Lung (tissue), 12 donors: ENCODE data around the gene TNFAIP6. TPM values are rescaled to one million over a fixed set of nuclear protein-coding genes. Genes with fewer than 3 reads are reported as not detected.

Experiments
- ATAC-seq: fragments of 200-7000 bp; cut with Tn5 transposase; one replicate; pipeline ENCODE4 v1.9.1; 2020; ENCODE audit warnings: moderate number of reproducible peaks; ENCODE audit not compliant: insufficient read depth, low FRiP score
- DNase-seq, 3 donors: peaks; one replicate each; pipeline ENCODE4 v3.0.0-alpha.2; 2013 to 2017
- H3K27ac ChIP-seq, 2 donors: one replicate each; pipeline ENCODE4 v1.5.1; 2013; ENCODE audit warnings: mild to moderate bottlenecking in 2 of 2, moderate library complexity in 2 of 2, control low read depth in 1 of 2, inconsistent platforms in 1 of 2, low read depth in 1 of 2, low read length in 1 of 2
- H3K27me3 ChIP-seq, 3 donors: one replicate each; pipeline ENCODE4 v1.5.1; 2013; ENCODE audit warnings: low read length in 2 of 3; ENCODE audit not compliant: control insufficient read depth in 3 of 3, insufficient read depth in 3 of 3
- H3K36me3 ChIP-seq, 4 donors: one replicate each; pipeline ENCODE4 v1.5.1; 2013; ENCODE audit warnings: low read length in 4 of 4, mild to moderate bottlenecking in 1 of 4, moderate library complexity in 1 of 4; ENCODE audit not compliant: control insufficient read depth in 4 of 4, insufficient read depth in 4 of 4
- H3K4me1 ChIP-seq, 5 donors: one replicate each; pipeline ENCODE4 v1.5.1; 2013; ENCODE audit warnings: low read length in 5 of 5, mild to moderate bottlenecking in 2 of 5, moderate library complexity in 1 of 5; ENCODE audit not compliant: control insufficient read depth in 5 of 5, insufficient read depth in 5 of 5
- H3K4me3 ChIP-seq: one replicate; pipeline ENCODE4 v1.5.1; 2013; ENCODE audit warnings: mild to moderate bottlenecking, control low read depth, moderate library complexity
- H3K9ac ChIP-seq, 2 donors: one replicate each; pipeline ENCODE4 v1.5.1; 2013; ENCODE audit warnings: low read length in 2 of 2, control low read depth in 1 of 2; ENCODE audit not compliant: insufficient read depth in 1 of 2
- H3K9me3 ChIP-seq, 4 donors: one replicate each; pipeline ENCODE4 v1.5.1; 2013; ENCODE audit warnings: low read length in 3 of 4, mild to moderate bottlenecking in 1 of 4, moderate library complexity in 1 of 4; ENCODE audit not compliant: control insufficient read depth in 4 of 4, insufficient read depth in 3 of 4
- CTCF ChIP-seq: IDR thresholded peaks from 2 replicates; pipeline ENCODE4 v1.5.1; 2012; ENCODE audit warnings: mild to moderate bottlenecking; ENCODE audit errors: control extremely low read depth, extremely low read depth
- WGBS, 2 donors: extraction: QIAGEN DNeasy Blood & Tissue Kit; methylation state at CpG; one replicate each; pipeline ENCODE4 v1.1.7; 2013; 5-methylcytosine and 5-hydroxymethylcytosine counted together
- polyA plus RNA-seq, 2 donors: library from polyadenylated mRNA; stranded (reverse); fragments of 200-250 nt; gene quantifications; one replicate each; pipeline ENCODE4 v1.2.1, GENCODE V29; 2013
- total RNA-seq, 2 donors: library from RNA; depleted of rRNA in 1 of 2; stranded (reverse); fragments of >200 nt in 1 of 2; gene quantifications; one replicate each; pipeline ENCODE4 v1.2.1, GENCODE V29; 2014 to 2021
- donor health status: control.
- donor health status: control.
- donor health status: Bipolar disorder and iron deficiency.
- donor health status: healthy.
- donor health status: DM: yes; HTN: yes; CAD: no.

TNFAIP6 gene
- total and polyA plus RNA-seq, 4 donors, result 1.6 to 134 (median 8.4) TPM

DNA sequence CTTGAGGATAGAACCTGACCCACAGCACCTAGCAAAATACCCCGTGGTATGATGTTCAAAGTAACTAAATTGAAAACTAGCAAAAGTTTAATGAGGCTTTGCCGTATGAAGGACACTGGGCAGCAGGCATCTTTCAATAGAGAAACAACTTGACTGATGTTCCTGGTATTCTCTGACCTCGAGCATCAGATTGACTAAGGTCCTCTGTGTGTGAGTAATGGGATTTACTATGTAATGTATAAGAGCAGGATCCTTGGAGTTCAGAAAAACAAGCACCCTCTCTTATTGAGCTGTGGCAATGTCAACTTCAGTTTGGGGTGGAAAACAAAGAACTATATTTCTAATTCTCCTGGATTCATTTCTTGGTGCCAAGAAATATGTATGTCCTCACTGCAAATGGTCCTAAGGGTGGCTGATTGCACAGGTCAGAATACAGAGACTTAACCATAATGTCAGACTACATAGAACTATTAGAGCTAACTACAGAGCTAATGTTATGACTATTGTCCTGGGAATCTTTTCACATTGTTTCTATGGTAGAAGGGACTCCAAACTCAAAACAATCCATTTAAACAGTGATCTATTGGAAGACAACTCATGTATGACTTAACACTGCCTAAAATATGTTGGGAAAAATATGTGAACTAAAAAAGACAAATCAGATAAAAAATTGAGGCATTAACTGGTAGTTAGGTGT, 4.4 kb downstream of the TNFAIP6 start:
- Histone ChIP-seq H3K27ac (no peak overlapping the region), H3K4me1 (peaks cover 0 to 8% (median 0%) of the 10 kb centered on the region in 5 donors), H3K9me3 (no peaks in the 10 kb centered on the region), H3K36me3 (no peaks in the 10 kb centered on the region), H3K27me3 (no peaks in the 10 kb centered on the region), H3K4me3 (no peak overlapping the region), H3K9ac (no peak overlapping the region)
- 72 to 93% methylated on average over 3 of the region's 3 CpGs for WGBS, 2 donors
- no peak for ATAC-seq
- no peak for DNase-seq
- TF ChIP-seq CTCF, result no peak

DNA sequence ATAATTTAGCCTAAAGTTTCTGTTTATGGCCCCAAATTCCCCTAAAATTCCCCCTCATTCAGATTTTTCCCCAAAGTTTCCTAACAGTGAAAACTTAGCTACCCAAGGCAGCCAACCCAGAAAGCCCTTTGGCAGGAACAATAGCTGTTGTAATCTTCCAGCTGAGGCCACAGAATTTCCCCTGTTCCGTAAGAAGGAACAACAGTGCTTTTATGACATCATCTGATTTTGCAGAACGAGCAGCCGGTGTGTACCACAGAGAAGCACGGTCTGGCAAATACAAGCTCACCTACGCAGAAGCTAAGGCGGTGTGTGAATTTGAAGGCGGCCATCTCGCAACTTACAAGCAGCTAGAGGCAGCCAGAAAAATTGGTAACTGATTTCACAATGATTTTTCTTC, 6.3 kb downstream of the TNFAIP6 start:
- no peak overlapping the region for H3K9ac ChIP-seq
- ATAC-seq (peak; percentile 34), DNase-seq (peak in 2 of 3 donors; percentile 34 to 72)
- no peaks in the 10 kb centered on the region for H3K27me3 ChIP-seq
- H3K9me3 ChIP-seq, result no peaks in the 10 kb centered on the region
- H3K4me1 ChIP-seq, result no peaks in the 10 kb centered on the region
- 25 to 53% methylated on average over 8 of the region's 8 CpGs for WGBS, 2 donors
- no peak for TF ChIP-seq CTCF
- H3K27ac ChIP-seq, result no peak overlapping the region
- H3K4me3 ChIP-seq, result no peak overlapping the region
- no peaks in the 10 kb centered on the region for H3K36me3 ChIP-seq

DNA sequence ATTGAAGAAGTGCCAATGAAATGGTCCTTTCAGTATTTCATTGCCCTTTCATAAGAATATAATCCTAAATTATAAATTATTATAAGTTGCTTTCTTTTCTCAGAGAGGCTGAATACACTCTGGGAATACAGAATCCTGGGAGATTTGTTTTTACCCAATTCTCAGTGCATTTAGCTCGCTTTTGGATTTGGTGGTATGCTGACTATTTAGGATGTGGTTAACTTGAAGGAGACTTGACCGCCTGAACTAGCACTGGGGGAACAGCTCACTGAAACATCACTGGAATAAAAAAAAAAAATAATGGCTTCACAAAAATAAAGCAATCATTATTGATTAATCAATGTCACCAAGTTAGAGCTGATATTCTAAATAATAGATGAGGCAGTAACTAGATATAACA, 10.2 kb downstream of the TNFAIP6 start:
- no peak for DNase-seq
- no peak for ATAC-seq
- Histone ChIP-seq H3K36me3 (no peaks in the 10 kb centered on the region), H3K4me3 (no peak overlapping the region), H3K4me1 (no peaks in the 10 kb centered on the region), H3K9ac (no peak overlapping the region), H3K27ac (no peak overlapping the region), H3K27me3 (no peaks in the 10 kb centered on the region), H3K9me3 (no peaks in the 10 kb centered on the region)
- TF ChIP-seq CTCF, result no peak
- 94 to 97% methylated on average over 2 of the region's 2 CpGs for WGBS, 2 donors

DNA sequence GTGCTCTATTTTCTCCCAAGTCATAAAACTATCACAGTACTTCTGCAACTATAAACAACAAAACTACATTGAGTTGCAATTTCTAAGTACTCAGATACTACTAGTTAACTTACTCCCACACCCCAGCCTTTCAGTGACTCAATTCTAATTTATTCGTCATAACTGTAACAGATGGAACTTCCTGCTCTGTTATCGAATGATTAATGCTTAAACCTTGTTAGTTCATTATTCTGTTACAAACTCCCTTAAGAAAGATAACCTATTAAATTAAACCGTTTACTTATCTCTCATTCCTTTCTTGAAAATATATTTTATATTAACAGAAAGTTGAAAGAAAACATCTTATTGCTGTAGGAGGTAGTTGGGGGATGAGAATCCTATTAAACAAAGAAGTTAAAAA, 17.0 kb downstream of the TNFAIP6 start:
- no peak for TF ChIP-seq CTCF
- Histone ChIP-seq H3K27me3 (no peaks in the 10 kb centered on the region), H3K9me3 (no peaks in the 10 kb centered on the region), H3K4me3 (no peak overlapping the region), H3K36me3 (no peaks in the 10 kb centered on the region), H3K27ac (no peak overlapping the region), H3K9ac (no peak overlapping the region), H3K4me1 (peaks cover 0 to 6% (median 0%) of the 10 kb centered on the region in 5 donors)
- DNase-seq (peak in 2 of 3 donors; percentile 63 to 66), ATAC-seq (no peak)
- 27 to 28% methylated on average over 3 of the region's 3 CpGs for WGBS, 2 donors
